Neural cell (in vitro differentiated cells): ENCODE measurements around the gene CAMSAP2.

ENCODE experiments used
- EP300 ChIP-seq: fragments of 450-650 bp; conservative IDR thresholded peaks from 2 replicates; pipeline ENCODE4 v1.6.1; 2014; ENCODE audit warnings: antibody characterized with exemption, mild to moderate bottlenecking, moderate library complexity; ENCODE audit not compliant: poor library complexity, severe bottlenecking
- POLR2AphosphoS5 ChIP-seq: IDR thresholded peaks from 2 replicates; pipeline ENCODE4 v1.6.1; 2012
- RAD21 ChIP-seq: fragments of 450-650 bp; conservative IDR thresholded peaks from 2 replicates; pipeline ENCODE4 v1.6.1; 2014; ENCODE audit warnings: antibody characterized with exemption, mild to moderate bottlenecking, moderate library complexity

DNA sequence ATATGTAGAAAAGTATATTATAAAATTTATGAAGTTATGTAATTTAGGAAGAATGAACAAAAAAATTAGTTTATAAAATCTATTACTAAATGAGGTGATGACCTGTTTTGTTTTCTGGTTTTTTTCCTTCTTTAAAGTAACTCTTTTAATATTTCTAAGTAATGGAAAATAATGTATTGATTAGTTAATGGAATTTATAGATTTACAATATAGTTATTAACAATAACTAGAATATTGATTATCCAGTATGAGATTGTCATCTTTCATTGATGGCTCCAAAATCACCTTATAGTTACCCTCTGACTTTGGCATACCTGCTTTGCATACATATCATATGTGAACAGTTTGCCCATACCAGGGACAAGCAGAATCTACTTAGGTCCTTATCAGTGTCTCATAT lies 23.4 kb downstream of the CAMSAP2 start:
- TF ChIP-seq RAD21, result no peak
- no peak for TF ChIP-seq EP300
- no peak for TF ChIP-seq POLR2AphosphoS5
